HepG2 (cell line): Measurements from ENCODE around the gene ELFN1. TPM values are rescaled to one million over a fixed set of nuclear protein-coding genes. Genes with fewer than 3 reads are reported as not detected.

Source experiments
- ATAC-seq: fragments of 200-7000 bp; cut with Tn5 transposase; 3 replicates; pipeline ENCODE4 v1.9.1; 2020; ENCODE audit warnings: mild to moderate bottlenecking, moderate library complexity
- BruUV-seq: library from RNA; stranded (reverse); fragments of 400-500 nt; replicated peaks from 2 replicates; lab custom pipeline; 2021; lab: Mats Ljungman, UMichigan
- CTCF ChIA-PET: fragments of 300-600 bp; formaldehyde crosslinking; extraction: SDS; loops from one replicate; lab custom pipeline; 2021; ENCODE audit warnings: low total read pairs, inconsistent platforms, low intra/inter-chr PET ratio; lab: Yijun Ruan, JAX
- POLR2A ChIA-PET: fragments of 350-600 bp; sonication (Branson Sonifier 250); formaldehyde crosslinking; loops from one replicate; lab custom pipeline; 2020; ENCODE audit warnings: antibody characterized with exemption, inconsistent platforms; lab: Yijun Ruan, JAX
- DNase-seq: peaks from one replicate; pipeline ENCODE4 v3.0.0-alpha.2; 2015; ENCODE audit warnings: low spot score
- FAIRE-seq: peaks from 3 replicates; lab custom pipeline; 2011; peaks lifted over from hg19 to GRCh38; lab: Jason Lieb, UNC
- H2AFZ ChIP-seq: one replicate; pipeline ENCODE4 v1.6.1; 2011; ENCODE audit warnings: low read length, inconsistent platforms
- H3K27ac ChIP-seq: fragments of 300-600 bp; 3 replicates; pipeline ENCODE4 v1.8.0; 2011; ENCODE audit warnings: mixed run types, mild to moderate bottlenecking, mixed read lengths, low read length, inconsistent platforms; ENCODE audit not compliant: insufficient read depth; ENCODE audit errors: extremely low read length
- H3K27me3 ChIP-seq, 2 experiments: fragments of 200-600 bp in 1 of 2; 2 replicates in 1 of 2; 3 replicates in 1 of 2; pipeline versions ENCODE4 v1.6.0 to v1.8.0; 2011; ENCODE audit warnings: low read length in 2 of 2, mild to moderate bottlenecking in 2 of 2, moderate library complexity in 2 of 2, inconsistent platforms in 1 of 2; ENCODE audit not compliant: insufficient read depth in 2 of 2, control insufficient read depth in 1 of 2
- H3K36me3 ChIP-seq, 2 experiments: fragments of 200-600 bp in 1 of 2; replicated peaks in 1 of 2; 2 replicates in 1 of 2; 3 replicates in 1 of 2; pipeline versions ENCODE4 v1.5.1 to v1.8.0; 2011; ENCODE audit warnings: low read length in 2 of 2, inconsistent platforms in 1 of 2; ENCODE audit not compliant: insufficient read depth in 2 of 2, control insufficient read depth in 1 of 2
- H3K4me1 ChIP-seq: 2 replicates; pipeline ENCODE4 v1.5.1; 2012; ENCODE audit warnings: low read length, inconsistent platforms; ENCODE audit not compliant: insufficient read depth
- H3K4me2 ChIP-seq: 2 replicates; pipeline ENCODE4 v1.6.0; 2011; ENCODE audit warnings: low read depth, low read length, inconsistent platforms
- H3K4me3 ChIP-seq, 3 experiments: fragments of 200-600 bp in 1 of 3; sonication (generic), shearing (Covaris generic) in 1 of 3; replicated peaks in 1 of 3; 2 replicates each; pipeline ENCODE4 v1.5.1; 2011 to 2016; ENCODE audit warnings: low read length in 3 of 3, inconsistent platforms in 2 of 3, low read depth in 2 of 3, mild to moderate bottlenecking in 2 of 3, control low read depth in 1 of 3, mixed read lengths in 1 of 3; ENCODE audit not compliant: insufficient read depth in 1 of 3
- H3K79me2 ChIP-seq: one replicate; pipeline ENCODE4 v1.6.1; 2011; ENCODE audit warnings: low read length, inconsistent platforms; ENCODE audit not compliant: insufficient read depth
- H3K9ac ChIP-seq: 2 replicates; pipeline ENCODE4 v1.6.0; 2011; ENCODE audit warnings: mild to moderate bottlenecking, low read depth, low read length, inconsistent platforms; ENCODE audit not compliant: insufficient read depth
- H3K9me3 ChIP-seq: 2 replicates; pipeline ENCODE4 v1.5.1; 2012; ENCODE audit warnings: mild to moderate bottlenecking, low read length
- H4K20me1 ChIP-seq: 2 replicates; pipeline ENCODE4 v1.6.0; 2011; ENCODE audit warnings: inconsistent platforms, mild to moderate bottlenecking, low read length, moderate library complexity; ENCODE audit not compliant: insufficient read depth
- MED8 ChIP-seq: sonication (generic); formaldehyde crosslinking; IDR thresholded peaks from 2 replicates; pipeline ENCODE4 v1.8.1; 2023; ENCODE audit warnings: mild to moderate bottlenecking, missing genetic modification reagents; ENCODE audit not compliant: insufficient replicate concordance
- PRMT3 ChIP-seq: sonication (generic); formaldehyde crosslinking; IDR thresholded peaks from 2 replicates; pipeline ENCODE4 v1.8.1; 2022; ENCODE audit warnings: low read depth, mild to moderate bottlenecking, moderate library complexity, missing genetic modification reagents, borderline replicate concordance
- ZNF235 ChIP-seq: sonication (generic); formaldehyde crosslinking; IDR thresholded peaks from 2 replicates; pipeline ENCODE4 v1.8.1; 2023; ENCODE audit warnings: mild to moderate bottlenecking, missing genetic modification reagents, borderline replicate concordance
- ZNF589 ChIP-seq: sonication (generic); formaldehyde crosslinking; conservative IDR thresholded peaks from 2 replicates; pipeline ENCODE4 v1.8.0; 2022; ENCODE audit warnings: mild to moderate bottlenecking, moderate library complexity, missing genetic modification reagents
- ZNF687 ChIP-seq: sonication (generic); formaldehyde crosslinking; IDR thresholded peaks from 2 replicates; pipeline ENCODE4 v1.5.1; 2020; ENCODE audit warnings: mild to moderate bottlenecking, missing genetic modification reagents, moderate library complexity
- ZNF747 ChIP-seq: sonication (generic); formaldehyde crosslinking; IDR thresholded peaks from 2 replicates; pipeline ENCODE4 v1.8.1; 2023; ENCODE audit warnings: missing genetic modification reagents, mild to moderate bottlenecking, borderline replicate concordance
- WGBS: methylation state at CpG from one replicate; pipeline ENCODE4 v1.1.6; 2017; ENCODE audit warnings: low lambda C conversion rate; 5-methylcytosine and 5-hydroxymethylcytosine counted together
- in situ Hi-C: cut with HindIII; loops from 2 replicates; pipeline ENCODE4 v1.10.0; 2017; ENCODE audit warnings: low pct_unique_long_range_greater_than_20kb; ENCODE audit not compliant: extremely low pct_ligation_motif_present
- intact Hi-C: fragments of 100-400 bp; cut with micrococcal nuclease; formaldehyde crosslinking; loops from one replicate; pipeline ENCODE4 v1.10.0; 2022; ENCODE audit not compliant: unreplicated experiment
- polyA plus RNA-seq, 8 experiments: library from polyadenylated mRNA; depleted of rRNA in 3 of 8; stranded (reverse) in 7 of 8; unstranded in 1 of 8; fragments of >200 nt; fragmentation: Illumina TruSeq in 4 of 8; extraction: Trizol in 4 of 8; gene quantifications; 2 replicates each; pipeline versions ENCODE4 v1.2.1 to v1.2.3, GENCODE V29; 2011 to 2016; ENCODE audit warnings: low read depth in 4 of 8, missing spikeins in 1 of 8, mixed read lengths in 1 of 8; ENCODE audit not compliant: insufficient read depth in 1 of 8
- total RNA-seq, 5 experiments: library from RNA; depleted of rRNA; stranded (reverse); fragments of >200 nt; fragmentation: Illumina TruSeq; extraction: Trizol; gene quantifications; 2 replicates each; pipeline ENCODE4 v1.2.3, GENCODE V29; 2016; ENCODE audit warnings: low read depth in 1 of 5

The ELFN1 gene
- total and polyA plus RNA-seq, 2 of the 13 experiments (the other 11 are each of a cell fraction or from before 2014, with no cell fraction given): 0.13 to 0.18 TPM

- H3K4me2 ChIP-seq: no peak overlapping the region
- no TSS peak for BruUV-seq
- 46% methylated on average over 13 of the region's 19 CpGs for WGBS
- DNase-seq (no peak), FAIRE-seq (no peak)
- no peak overlapping the region for H3K4me3 ChIP-seq
- no peaks in the 10 kb centered on the region for H3K79me2 ChIP-seq
- no peaks in the 10 kb centered on the region for H3K36me3 ChIP-seq
- in situ Hi-C loops: no loop called here
- TF ChIP-seq PRMT3 (CRISPR knock-in tag) (no peak), MED8 (CRISPR knock-in tag) (no peak), ZNF747 (CRISPR knock-in tag) (no peak), ZNF687 (CRISPR knock-in tag) (peak; percentile 13; the same call in 1 of the 2 replicates), ZNF235 (no peak), ZNF589 (CRISPR knock-in tag) (no peak)
- TF ChIP-seq, all 625 proteins: peak for 1
- POLR2A ChIA-PET: no interaction called here
- H3K9ac ChIP-seq: no peak overlapping the region
- CTCF ChIA-PET: no interaction called here
- H4K20me1 ChIP-seq: no peaks in the 10 kb centered on the region
- H2AFZ ChIP-seq: no peak overlapping the region
- H3K27ac ChIP-seq: no peak overlapping the region
- H3K27me3 ChIP-seq: peaks cover 0 to 34% of the 10 kb centered on the region in 2 experiments; a peak in 3 of 5 replicates
- H3K9me3 ChIP-seq: peaks cover 22% of the 10 kb centered on the region; the same call in 1 of the 2 replicates
- H3K4me1 ChIP-seq: no peaks in the 10 kb centered on the region
- intact Hi-C loops: no loop called here
- peak; percentile 20; the same call in 2 of the 3 replicates for ATAC-seq
These were observed 63.3 kb downstream of the ELFN1 start for GRCh38 chr7:1733206-1733907.
